Mesodermal cell (in vitro differentiated cells): ENCODE data around the gene ZNF264. TPM values are rescaled to one million over a fixed set of nuclear protein-coding genes. Genes with fewer than 3 reads are reported as not detected.

Source experiments
- H3K27ac ChIP-seq: 2 replicates; pipeline ENCODE4 v1.7.0; 2013; ENCODE audit warnings: mild to moderate bottlenecking, low read depth, low read length, moderate library complexity; ENCODE audit not compliant: severe bottlenecking
- H3K36me3 ChIP-seq: 2 replicates; pipeline ENCODE4 v1.7.1; 2013; ENCODE audit warnings: mild to moderate bottlenecking, low read length, moderate library complexity; ENCODE audit not compliant: control insufficient read depth, insufficient read depth
- H3K4me1 ChIP-seq: one replicate; pipeline ENCODE4 v1.7.1; 2013; ENCODE audit warnings: mild to moderate bottlenecking, low read length; ENCODE audit not compliant: insufficient read depth, control insufficient read depth, poor library complexity, severe bottlenecking
- H3K4me3 ChIP-seq: 2 replicates; pipeline ENCODE4 v1.7.0; 2013; ENCODE audit warnings: low read length, control low read depth, mild to moderate bottlenecking; ENCODE audit not compliant: insufficient read depth, poor library complexity, severe bottlenecking; ENCODE audit errors: extremely low read depth
- H3K9me3 ChIP-seq: 2 replicates; pipeline ENCODE4 v1.7.1; 2013; ENCODE audit warnings: mild to moderate bottlenecking, low read length, moderate library complexity; ENCODE audit not compliant: control insufficient read depth
- WGBS, 2 experiments: methylation state at CpG; one replicate each; pipeline ENCODE4 v1.1.5; 2013; ENCODE audit warnings: missing lambda C conversion rate in 2 of 2; ENCODE audit not compliant: insufficient coverage in 2 of 2; 5-methylcytosine and 5-hydroxymethylcytosine counted together
- polyA plus RNA-seq, 2 experiments: library from polyadenylated mRNA; stranded (reverse); fragments of 50-300 nt; gene quantifications; one replicate each; pipeline ENCODE4 v1.2.3, GENCODE V29; 2013

ZNF264 gene
- 9.8 TPM for polyA plus RNA-seq (2013, experiment 1 of 2)
- polyA plus RNA-seq (2013, experiment 2 of 2), result 7.1 TPM

- 5% methylated on average over 75 to 79 of the region's 81 CpGs for WGBS, 2 experiments
- Histone ChIP-seq H3K4me1 (no peaks in the 10 kb centered on the region), H3K4me3 (peak within 1 kb of the TSS; percentile 99), H3K9me3 (peaks cover 31% of the 10 kb centered on the region), H3K36me3 (peaks cover 40% of the 10 kb centered on the region), H3K27ac (peak within 1 kb of the TSS; percentile 79)
Measured at GRCh38 chr19:57191141-57192076, at the start of gene ZNF264. Gene ZNF264, plus strand, starts transcription at chr19:57191500. Its CDS starts 414 bp downstream, at chr19:57191914.

GRCh38 chr19:57141699-57142098, 49.6 kb upstream of the ZNF264 start:
- peaks cover 50% of the 10 kb centered on the region for H3K9me3 ChIP-seq
- H3K4me3 ChIP-seq, result no peak overlapping the region
- WGBS, 2 experiments, result 70 to 96% methylated on average over 3 of the region's 4 CpGs
- H3K36me3 ChIP-seq, result no peaks in the 10 kb centered on the region
- no peaks in the 10 kb centered on the region for H3K4me1 ChIP-seq
- no peak overlapping the region for H3K27ac ChIP-seq

- Histone ChIP-seq H3K4me3 (no peak overlapping the region), H3K36me3 (no peaks in the 10 kb centered on the region), H3K4me1 (no peaks in the 10 kb centered on the region), H3K27ac (no peak overlapping the region), H3K9me3 (peaks cover 40% of the 10 kb centered on the region)
- WGBS, 2 experiments, result 87 to 92% methylated on average over 3 of the region's 5 CpGs
Measured at GRCh38 chr19:57152921-57153320, 38.4 kb upstream of the ZNF264 start.

GRCh38 chr19:57161985-57162539, 29.2 kb upstream of the ZNF264 start:
- Histone ChIP-seq H3K9me3 (peaks cover 48% of the 10 kb centered on the region), H3K4me1 (no peaks in the 10 kb centered on the region), H3K4me3 (no peak overlapping the region), H3K36me3 (no peaks in the 10 kb centered on the region), H3K27ac (no peak overlapping the region)
- 56 to 67% methylated on average over 3 to 5 of the region's 5 CpGs for WGBS, 2 experiments

GRCh38 chr19:57165846-57166245, 25.5 kb upstream of the ZNF264 start:
- no peaks in the 10 kb centered on the region for H3K36me3 ChIP-seq
- no peak overlapping the region for H3K27ac ChIP-seq
- 68 to 72% methylated on average over 7 of the region's 7 CpGs for WGBS, 2 experiments
- H3K4me1 ChIP-seq, result no peaks in the 10 kb centered on the region
- H3K4me3 ChIP-seq, result no peak overlapping the region
- H3K9me3 ChIP-seq, result peaks cover 36% of the 10 kb centered on the region

- 77 to 78% methylated on average over 5 of the region's 6 CpGs for WGBS, 2 experiments
- H3K4me3 ChIP-seq, result no peak within 1 kb of the TSS
- no peaks in the 10 kb centered on the region for H3K36me3 ChIP-seq
- H3K4me1 ChIP-seq, result no peaks in the 10 kb centered on the region
- no peak within 1 kb of the TSS for H3K27ac ChIP-seq
- H3K9me3 ChIP-seq, result peaks cover 30% of the 10 kb centered on the region
Measured at GRCh38 chr19:57167385-57167784, 23.9 kb upstream of the ZNF264 start, which contains the start of gene DUXA. Gene DUXA, minus strand, starts transcription at chr19:57167485. Its CDS starts 42 bp downstream, at chr19:57167443.

- no peaks in the 10 kb centered on the region for H3K4me1 ChIP-seq
- 80 to 92% methylated on average over 5 to 9 of the region's 42 CpGs for WGBS, 2 experiments
- peaks cover 10% of the 10 kb centered on the region for H3K9me3 ChIP-seq
- H3K27ac ChIP-seq, result no peak overlapping the region
- no peaks in the 10 kb centered on the region for H3K36me3 ChIP-seq
- no peak overlapping the region for H3K4me3 ChIP-seq
Measured at GRCh38 chr19:57171551-57172081, 19.7 kb upstream of the ZNF264 start.

GRCh38 chr19:57190301-57190700, 999 bp upstream of the ZNF264 start:
- peaks cover 29% of the 10 kb centered on the region for H3K36me3 ChIP-seq
- no peak overlapping the region for H3K27ac ChIP-seq
- no peaks in the 10 kb centered on the region for H3K4me1 ChIP-seq
- peaks cover 35% of the 10 kb centered on the region for H3K9me3 ChIP-seq
- 77 to 78% methylated on average over 2 to 3 of the region's 3 CpGs for WGBS, 2 experiments
- H3K4me3 ChIP-seq, result no peak overlapping the region

GRCh38 chr19:57192077-57192420, 749 bp downstream of the ZNF264 start:
- no peak overlapping the region for H3K27ac ChIP-seq
- H3K36me3 ChIP-seq, result peaks cover 46% of the 10 kb centered on the region
- 14 to 17% methylated on average over 9 of the region's 9 CpGs for WGBS, 2 experiments

GRCh38 chr19:57192993-57193392, 1.7 kb downstream of the ZNF264 start:
- no peak overlapping the region for H3K27ac ChIP-seq
- H3K9me3 ChIP-seq, result peaks cover 19% of the 10 kb centered on the region
- peak overlapping the region; percentile 99 for H3K4me3 ChIP-seq
- WGBS, 2 experiments, result 95 to 96% methylated on average over 4 to 5 of the region's 5 CpGs
- no peaks in the 10 kb centered on the region for H3K4me1 ChIP-seq
- H3K36me3 ChIP-seq, result peaks cover 52% of the 10 kb centered on the region

More at GRCh38 chr19:57192077-57192420, 749 bp downstream of the ZNF264 start:
- H3K4me3 ChIP-seq, result peak overlapping the region; percentile 99
- no peaks in the 10 kb centered on the region for H3K4me1 ChIP-seq
- H3K9me3 ChIP-seq, result peaks cover 27% of the 10 kb centered on the region
